ENCODE data around the gene INTS14. TPM values are rescaled to one million over a fixed set of nuclear protein-coding genes. Genes with fewer than 3 reads are reported as not detected.

Gene INTS14
- total RNA-seq, 1 experiment from 2014 or later, result 38.2 TPM

DNA sequence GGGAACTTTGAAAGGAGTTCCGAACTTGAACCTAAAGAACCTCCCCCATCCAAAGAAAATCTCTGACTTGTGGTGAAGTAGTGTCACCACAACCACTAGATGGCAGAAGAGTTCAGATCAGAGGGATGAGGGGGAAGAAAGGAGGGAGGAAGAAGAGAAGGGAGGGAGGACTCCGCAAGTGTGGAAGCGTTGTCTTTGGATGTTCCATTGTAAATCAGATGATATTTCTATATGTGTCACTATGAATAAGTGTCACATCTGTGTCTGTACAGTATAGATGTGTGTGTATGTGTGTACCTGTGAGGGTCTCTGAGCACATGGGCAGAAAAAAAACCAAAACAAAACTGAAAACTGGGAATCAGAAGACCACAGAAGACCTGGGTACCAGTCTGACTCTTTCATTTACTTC lies 27.8 kb upstream of the INTS14 start:
- H3K9me3 Mint-ChIP-seq (ENCODE audit: unreplicated experiment), result no peaks in the 10 kb centered on the region
- no TSS peak for BruUV-seq (replicated peaks)
- POLR2A ChIA-PET, result interaction anchor here (0.5 kb wide), 1 partner anchor 28 kb away, joined by 3 read pairs; the partner anchor contains the start of gene INTS14

DNA sequence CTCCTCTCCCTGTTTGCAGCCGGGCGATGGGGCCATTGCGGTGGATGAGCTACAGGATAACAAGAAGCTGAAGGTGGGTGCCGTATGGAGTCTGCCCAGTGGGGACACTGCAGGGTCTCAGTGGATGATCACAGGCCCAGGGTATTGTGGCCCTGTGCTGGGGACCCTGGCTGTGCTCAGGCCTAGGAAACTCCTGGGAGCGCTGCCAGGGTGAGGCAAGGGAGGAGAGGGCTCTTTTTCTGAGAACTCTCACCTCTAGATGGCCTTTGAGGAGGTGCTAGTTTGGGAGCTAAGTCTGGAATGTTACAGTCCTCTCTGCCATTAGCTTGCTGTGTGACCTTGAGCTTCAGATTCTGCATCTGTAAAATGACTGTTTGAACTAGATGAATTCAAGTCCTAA lies 27.2 kb upstream of the INTS14 start:
- H3K4me3 Mint-ChIP-seq (ENCODE audit: unreplicated experiment), result no peak overlapping the region
- H3K36me3 Mint-ChIP-seq (ENCODE audit: insufficient read depth, unreplicated experiment), result peaks cover 9% of the 10 kb centered on the region
- no peaks in the 10 kb centered on the region for H3K4me1 Mint-ChIP-seq (ENCODE audit: low read depth, unreplicated experiment)
- Histone ChIP-seq H3K4me1 (no peaks in the 10 kb centered on the region), H3K9me3 (no peaks in the 10 kb centered on the region), H3K27me3 (replicated peaks; ENCODE audit: control insufficient read depth, insufficient read depth, low read length) (no peaks in the 10 kb centered on the region), H3K4me3 (ENCODE audit: low read depth, low read length) (no peak overlapping the region), H3K36me3 (ENCODE audit: control insufficient read depth, insufficient read depth, low read length) (no peaks in the 10 kb centered on the region)
- no TSS peak for BruUV-seq (replicated peaks)
- TF ChIP-seq, protein P1, sequence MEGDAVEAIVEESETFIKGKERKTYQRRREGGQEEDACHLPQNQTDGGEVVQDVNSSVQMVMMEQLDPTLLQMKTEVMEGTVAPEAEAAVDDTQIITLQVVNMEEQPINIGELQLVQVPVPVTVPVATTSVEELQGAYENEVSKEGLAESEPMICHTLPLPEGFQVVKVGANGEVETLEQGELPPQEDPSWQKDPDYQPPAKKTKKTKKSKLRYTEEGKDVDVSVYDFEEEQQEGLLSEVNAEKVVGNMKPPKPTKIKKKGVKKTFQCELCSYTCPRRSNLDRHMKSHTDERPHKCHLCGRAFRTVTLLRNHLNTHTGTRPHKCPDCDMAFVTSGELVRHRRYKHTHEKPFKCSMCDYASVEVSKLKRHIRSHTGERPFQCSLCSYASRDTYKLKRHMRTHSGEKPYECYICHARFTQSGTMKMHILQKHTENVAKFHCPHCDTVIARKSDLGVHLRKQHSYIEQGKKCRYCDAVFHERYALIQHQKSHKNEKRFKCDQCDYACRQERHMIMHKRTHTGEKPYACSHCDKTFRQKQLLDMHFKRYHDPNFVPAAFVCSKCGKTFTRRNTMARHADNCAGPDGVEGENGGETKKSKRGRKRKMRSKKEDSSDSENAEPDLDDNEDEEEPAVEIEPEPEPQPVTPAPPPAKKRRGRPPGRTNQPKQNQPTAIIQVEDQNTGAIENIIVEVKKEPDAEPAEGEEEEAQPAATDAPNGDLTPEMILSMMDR (IDR thresholded peaks at IDR 0.05; ENCODE audit: insufficient read depth in 1 of 2, low read depth in 1 of 2, low read length in 1 of 2, severe bottlenecking in 1 of 2, unreplicated experiment in 1 of 2), result no peak
- no peak overlapping the region for H3K27ac Mint-ChIP-seq (ENCODE audit: unreplicated experiment)
- DNase-seq, result no peak
- ChIA-PET CTCF (interaction anchor here (0.6 to 1.8 kb wide), 4 partner anchors 9 to 313 kb away, joined by 3 to 7 read pairs (median 5); partner anchors contain the start of gene INTS14), POLR2A (interaction anchor here (0.5 kb wide), 1 partner anchor 27 kb away, joined by 3 read pairs; the partner anchor contains the start of gene INTS14)
- no peaks in the 10 kb centered on the region for H3K9me3 Mint-ChIP-seq (ENCODE audit: unreplicated experiment)
- no peaks in the 10 kb centered on the region for H3K27me3 Mint-ChIP-seq (ENCODE audit: insufficient read depth, unreplicated experiment)
- intact Hi-C loops (cut with micrococcal nuclease; ENCODE audit: unreplicated experiment), result loop anchor here (1.0 to 2.0 kb wide), 3 partner anchors 186 to 219 kb away; no protein-coding TSS in a partner anchor

More for the DNA sequence above, 27.8 kb upstream of the INTS14 start:
- peak in 1 of 2 experiments; percentile 67 for DNase-seq
- Mint-ChIP-seq H3K4me3 (ENCODE audit: unreplicated experiment) (no peak overlapping the region), H3K27me3 (ENCODE audit: insufficient read depth, unreplicated experiment) (no peaks in the 10 kb centered on the region), H3K36me3 (ENCODE audit: insufficient read depth, unreplicated experiment) (peaks cover 9% of the 10 kb centered on the region), H3K27ac (ENCODE audit: unreplicated experiment) (no peak overlapping the region), H3K4me1 (ENCODE audit: low read depth, unreplicated experiment) (no peaks in the 10 kb centered on the region)
- H3K4me1 ChIP-seq, result no peaks in the 10 kb centered on the region
- CTCF ChIA-PET, result interaction anchor here (1.2 kb wide), 2 partner anchors 10 to 185 kb away, joined by 3 to 9 read pairs; no protein-coding TSS in a partner anchor
- no peaks in the 10 kb centered on the region for H3K9me3 ChIP-seq
- H3K36me3 ChIP-seq (ENCODE audit: control insufficient read depth, insufficient read depth, low read length), result no peaks in the 10 kb centered on the region
- intact Hi-C loops (cut with micrococcal nuclease; ENCODE audit: unreplicated experiment), result loop anchor here (1.0 to 2.0 kb wide), 3 partner anchors 186 to 218 kb away; no protein-coding TSS in a partner anchor
- TF ChIP-seq, protein P1 (IDR thresholded peaks at IDR 0.05; ENCODE audit: insufficient read depth in 1 of 2, low read depth in 1 of 2, low read length in 1 of 2, severe bottlenecking in 1 of 2, unreplicated experiment in 1 of 2), result peak; percentile 74 to 78
- H3K27me3 ChIP-seq (replicated peaks; ENCODE audit: control insufficient read depth, insufficient read depth, low read length), result no peaks in the 10 kb centered on the region
- no peak overlapping the region for H3K4me3 ChIP-seq (ENCODE audit: low read depth, low read length)

DNA sequence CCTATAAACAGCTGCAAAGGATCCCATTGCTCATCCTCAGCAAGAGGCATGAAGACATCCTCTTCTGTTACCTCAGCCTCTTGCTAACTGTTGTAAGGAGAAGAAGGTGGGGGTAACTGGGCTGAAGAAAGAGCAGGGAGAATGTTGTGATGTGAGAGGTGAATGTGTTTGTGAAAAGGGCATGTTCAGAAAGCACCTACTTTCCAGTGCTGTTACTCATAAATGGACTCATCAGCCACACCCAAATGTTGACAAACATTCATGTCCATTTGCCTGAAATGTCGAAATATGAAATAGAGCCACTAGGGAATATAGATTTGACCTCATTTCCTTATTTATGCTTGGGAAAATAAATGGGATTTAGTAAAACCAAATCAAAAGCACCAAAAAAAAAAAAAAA lies 23.4 kb upstream of the INTS14 start:
- Mint-ChIP-seq H3K27me3 (ENCODE audit: insufficient read depth, unreplicated experiment) (no peaks in the 10 kb centered on the region), H3K4me3 (ENCODE audit: unreplicated experiment) (no peak overlapping the region), H3K9me3 (ENCODE audit: unreplicated experiment) (no peaks in the 10 kb centered on the region), H3K27ac (ENCODE audit: unreplicated experiment) (no peak overlapping the region), H3K36me3 (ENCODE audit: insufficient read depth, unreplicated experiment) (peaks cover 9% of the 10 kb centered on the region), H3K4me1 (ENCODE audit: low read depth, unreplicated experiment) (no peaks in the 10 kb centered on the region)
- no peaks in the 10 kb centered on the region for H3K36me3 ChIP-seq (ENCODE audit: control insufficient read depth, insufficient read depth, low read length)
- no peaks in the 10 kb centered on the region for H3K27me3 ChIP-seq (replicated peaks; ENCODE audit: control insufficient read depth, insufficient read depth, low read length)
- ChIA-PET CTCF (no interaction called here), POLR2A (no interaction called here)
- no peaks in the 10 kb centered on the region for H3K9me3 ChIP-seq
- intact Hi-C loops (cut with micrococcal nuclease; ENCODE audit: unreplicated experiment), result no loop called here
- DNase-seq, result no peak
- BruUV-seq (replicated peaks), result no TSS peak
- H3K4me3 ChIP-seq (ENCODE audit: low read depth, low read length), result no peak overlapping the region
- H3K4me1 ChIP-seq, result 0 out of 2 replicates have a peak, but pooled peaks cover 7% of the 10 kb centered on the region
- TF ChIP-seq, protein P1 (IDR thresholded peaks at IDR 0.05; ENCODE audit: insufficient read depth in 1 of 2, low read depth in 1 of 2, low read length in 1 of 2, severe bottlenecking in 1 of 2, unreplicated experiment in 1 of 2), result no peak

All from Caco-2 (cell line).